Measurements from ENCODE around the gene SHISA3. TPM values are rescaled to one million over a fixed set of nuclear protein-coding genes. Genes with fewer than 3 reads are reported as not detected.

Gene SHISA3
- total RNA-seq, 1 donor, result not detected

DNA sequence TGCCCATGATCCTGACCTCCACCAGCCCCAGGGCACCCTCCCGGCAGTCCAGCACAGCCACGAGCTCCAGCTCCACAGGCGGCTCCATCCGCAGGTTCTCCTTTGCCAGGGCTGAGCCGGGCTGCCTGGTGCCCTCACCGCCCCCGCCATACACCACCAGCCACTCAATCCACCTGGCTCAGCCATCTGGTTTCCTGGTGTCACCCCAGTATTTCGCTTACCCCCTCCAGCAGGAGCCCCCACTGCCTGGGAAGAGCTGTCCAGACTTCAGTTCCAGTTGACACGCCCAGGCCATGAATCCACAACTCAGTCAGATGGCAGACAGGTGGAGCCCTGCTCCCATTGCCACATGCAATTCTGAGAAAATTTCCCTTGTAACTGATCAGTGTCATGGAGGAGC lies 3.9 kb downstream of the SHISA3 start:
- peaks cover 55% of the 10 kb centered on the region for H3K27me3 ChIP-seq (ENCODE audit: insufficient read depth, low read length)
- H3K4me3 ChIP-seq (ENCODE audit: low read length), result no peak overlapping the region
- peaks cover 27% of the 10 kb centered on the region for H3K4me1 ChIP-seq (ENCODE audit: insufficient read depth, low read length)
- no peaks in the 10 kb centered on the region for H3K9me3 ChIP-seq (ENCODE audit: low read depth, low read length)

DNA sequence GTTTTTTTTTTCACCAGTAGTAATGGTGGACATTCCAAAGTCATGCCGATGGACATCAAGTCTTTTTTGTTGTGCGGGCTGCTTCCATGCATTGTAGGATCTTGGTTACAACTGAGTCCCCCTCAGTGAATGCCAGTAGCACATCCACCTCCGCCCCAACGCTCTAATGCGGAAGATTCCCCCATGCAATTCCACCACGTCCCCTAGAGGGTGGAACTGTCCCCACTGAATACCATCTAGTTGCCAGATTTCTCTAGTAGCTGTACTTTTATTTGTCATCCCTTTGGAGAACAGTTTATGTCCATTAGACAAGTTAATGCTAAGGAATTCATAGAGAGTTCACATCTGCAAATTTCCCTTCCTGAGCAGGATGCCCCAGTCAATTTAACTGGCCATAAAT lies 6.7 kb downstream of the SHISA3 start:
- Histone ChIP-seq H3K9me3 (ENCODE audit: low read depth, low read length) (no peaks in the 10 kb centered on the region), H3K27me3 (ENCODE audit: insufficient read depth, low read length) (peaks cover 29% of the 10 kb centered on the region), H3K4me1 (ENCODE audit: insufficient read depth, low read length) (peaks cover 1% of the 10 kb centered on the region), H3K4me3 (ENCODE audit: low read length) (no peak overlapping the region)

DNA sequence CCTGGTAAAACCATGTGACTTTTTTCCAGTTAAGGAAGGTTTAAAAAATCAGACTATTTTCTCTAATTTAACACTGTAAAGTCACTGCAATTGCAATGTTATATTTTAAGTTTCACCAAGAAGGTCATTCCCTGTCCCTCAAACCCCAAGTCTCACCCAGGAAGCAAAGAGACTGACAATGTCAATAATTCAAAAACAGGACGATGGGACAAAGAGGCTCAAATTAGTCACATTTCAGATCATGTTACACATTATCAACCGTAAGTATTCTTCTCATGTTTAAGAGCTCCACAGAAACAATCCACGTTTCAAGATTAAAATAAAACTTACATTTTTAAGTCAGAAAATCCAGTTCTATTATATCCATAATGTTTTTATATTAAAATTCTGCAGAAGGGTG lies 13.2 kb downstream of the SHISA3 start:
- Histone ChIP-seq H3K4me3 (ENCODE audit: low read length) (no peak overlapping the region), H3K9me3 (ENCODE audit: low read depth, low read length) (no peaks in the 10 kb centered on the region), H3K27me3 (ENCODE audit: insufficient read depth, low read length) (no peaks in the 10 kb centered on the region), H3K4me1 (ENCODE audit: insufficient read depth, low read length) (no peaks in the 10 kb centered on the region)

DNA sequence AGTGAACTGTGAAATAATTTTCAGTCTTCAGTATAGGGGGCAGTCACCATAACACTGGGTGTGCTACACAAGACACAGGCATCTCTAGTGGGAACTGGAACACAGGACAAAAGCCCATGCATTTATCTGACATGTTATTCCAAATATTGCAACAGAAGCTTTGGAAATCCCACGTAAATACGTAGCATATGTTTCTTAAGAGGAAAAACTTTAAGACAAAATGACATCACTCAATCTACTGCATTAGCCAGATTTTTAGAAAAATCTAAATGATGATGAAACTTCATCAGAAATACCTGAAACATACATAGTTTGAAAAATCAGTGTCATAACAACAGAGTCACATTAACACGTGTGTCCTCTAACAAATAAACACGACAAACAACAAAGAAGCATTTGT lies 14.5 kb downstream of the SHISA3 start:
- Histone ChIP-seq H3K4me1 (ENCODE audit: insufficient read depth, low read length) (no peaks in the 10 kb centered on the region), H3K4me3 (ENCODE audit: low read length) (no peak overlapping the region), H3K9me3 (ENCODE audit: low read depth, low read length) (no peaks in the 10 kb centered on the region), H3K27me3 (ENCODE audit: insufficient read depth, low read length) (no peaks in the 10 kb centered on the region)

DNA sequence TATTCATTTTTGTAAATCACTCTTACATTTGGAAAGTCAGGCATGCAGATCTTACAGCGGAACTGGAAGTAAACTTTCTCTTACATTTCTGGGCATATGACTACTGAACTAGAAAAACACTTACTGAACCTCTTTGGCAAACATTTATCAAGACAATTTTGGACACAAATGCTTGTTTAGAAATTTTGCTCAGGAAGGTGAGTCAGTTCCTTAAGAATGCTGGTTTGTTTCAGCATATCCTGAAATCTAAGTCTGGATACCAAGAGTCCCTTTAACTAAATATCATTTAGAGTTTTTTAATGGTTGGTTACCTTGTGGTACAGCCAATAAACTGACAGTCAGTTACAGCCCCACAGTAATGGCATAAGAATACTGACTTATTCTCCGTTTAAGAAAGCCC lies 15.0 kb downstream of the SHISA3 start:
- H3K27me3 ChIP-seq (ENCODE audit: insufficient read depth, low read length), result no peaks in the 10 kb centered on the region
- no peak overlapping the region for H3K4me3 ChIP-seq (ENCODE audit: low read length)
- H3K9me3 ChIP-seq (ENCODE audit: low read depth, low read length), result no peaks in the 10 kb centered on the region
- no peaks in the 10 kb centered on the region for H3K4me1 ChIP-seq (ENCODE audit: insufficient read depth, low read length)

DNA sequence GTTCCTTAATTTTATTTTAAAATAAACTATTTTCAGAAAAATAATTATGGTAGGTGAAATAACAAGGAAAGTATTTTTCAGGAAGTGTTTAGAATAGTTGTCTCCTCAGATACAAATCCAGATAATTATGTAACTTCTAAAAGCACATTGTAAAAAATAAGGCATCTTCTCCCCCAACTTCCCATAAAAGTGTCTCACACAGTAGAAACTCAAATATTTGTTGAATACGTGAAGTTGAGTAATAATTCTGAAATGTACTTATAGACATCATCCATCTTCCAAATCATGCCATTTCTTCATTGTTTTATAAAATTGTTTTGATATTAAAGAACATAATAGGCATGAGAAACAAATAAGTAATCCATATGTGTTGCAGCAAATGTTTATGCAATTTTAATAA lies 18.0 kb downstream of the SHISA3 start:
- H3K4me1 ChIP-seq (ENCODE audit: insufficient read depth, low read length), result no peaks in the 10 kb centered on the region
- H3K27me3 ChIP-seq (ENCODE audit: insufficient read depth, low read length), result no peaks in the 10 kb centered on the region
- H3K9me3 ChIP-seq (ENCODE audit: low read depth, low read length), result no peaks in the 10 kb centered on the region
- no peak overlapping the region for H3K4me3 ChIP-seq (ENCODE audit: low read length)

DNA sequence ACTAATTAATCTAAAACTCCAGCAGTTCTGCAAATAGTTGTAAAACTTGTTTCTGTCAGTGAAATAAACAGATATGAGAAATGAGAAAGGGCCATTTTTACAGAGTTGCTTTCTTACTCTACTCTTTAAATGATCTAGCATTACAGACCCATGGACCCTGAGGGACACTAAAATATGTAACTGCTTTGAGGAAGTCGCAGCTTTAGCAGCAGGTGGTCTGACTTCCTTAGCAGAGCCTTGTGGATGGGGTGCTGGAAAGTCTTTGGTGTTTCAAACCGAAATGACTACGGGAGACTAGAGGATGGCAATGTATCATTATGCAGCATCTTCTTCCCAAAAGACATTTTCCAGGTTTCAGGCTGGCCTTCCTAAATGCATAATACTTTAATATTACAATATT lies 18.7 kb downstream of the SHISA3 start:
- Histone ChIP-seq H3K4me1 (ENCODE audit: insufficient read depth, low read length) (no peaks in the 10 kb centered on the region), H3K9me3 (ENCODE audit: low read depth, low read length) (no peaks in the 10 kb centered on the region)

DNA sequence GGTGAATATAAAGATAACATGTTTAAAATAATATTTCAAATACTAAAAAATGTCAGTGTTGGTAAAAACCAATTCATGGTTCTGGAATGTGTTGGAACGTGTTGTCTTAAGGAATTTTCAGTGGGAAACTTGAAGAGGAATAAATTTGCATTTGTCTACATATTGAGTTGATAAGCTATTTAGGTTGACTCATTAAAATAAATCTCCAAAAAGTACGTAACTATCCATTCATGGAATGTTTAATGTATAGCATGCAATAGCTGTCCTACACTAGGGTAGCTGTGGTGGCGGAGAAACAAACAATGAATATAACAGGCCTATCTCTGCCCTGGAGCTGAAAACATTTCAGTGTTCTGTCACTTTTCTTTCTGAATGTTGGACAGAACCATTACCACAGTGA lies 20.3 kb downstream of the SHISA3 start:
- no peaks in the 10 kb centered on the region for H3K9me3 ChIP-seq (ENCODE audit: low read depth, low read length)
- no peak overlapping the region for H3K4me3 ChIP-seq (ENCODE audit: low read length)
- H3K27me3 ChIP-seq (ENCODE audit: insufficient read depth, low read length), result no peaks in the 10 kb centered on the region
- H3K4me1 ChIP-seq (ENCODE audit: insufficient read depth, low read length), result no peaks in the 10 kb centered on the region

More for the DNA sequence above, 18.7 kb downstream of the SHISA3 start:
- H3K4me3 ChIP-seq (ENCODE audit: low read length), result no peak overlapping the region
- no peaks in the 10 kb centered on the region for H3K27me3 ChIP-seq (ENCODE audit: insufficient read depth, low read length)

DNA sequence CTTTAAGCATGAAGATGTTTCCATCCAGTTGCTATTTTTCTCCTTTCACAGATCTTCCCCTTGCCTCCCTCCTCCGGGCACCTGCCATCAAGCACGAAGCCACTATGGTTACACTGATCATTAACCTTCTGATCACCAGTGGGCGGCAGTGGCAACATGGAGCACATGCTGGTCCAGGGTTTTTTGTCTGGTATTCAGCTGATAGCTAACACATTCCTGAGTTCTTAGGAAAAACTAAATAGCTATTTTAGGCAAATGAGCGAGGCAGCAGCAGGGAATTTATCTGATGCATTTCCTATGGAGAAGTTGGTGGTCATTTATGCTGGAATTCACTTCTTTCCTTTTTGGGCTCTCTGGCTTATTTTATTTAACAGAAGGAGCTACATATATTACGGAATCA lies 22.9 kb downstream of the SHISA3 start:
- Histone ChIP-seq H3K4me1 (ENCODE audit: insufficient read depth, low read length) (no peaks in the 10 kb centered on the region), H3K9me3 (ENCODE audit: low read depth, low read length) (no peaks in the 10 kb centered on the region), H3K27me3 (ENCODE audit: insufficient read depth, low read length) (no peaks in the 10 kb centered on the region), H3K4me3 (ENCODE audit: low read length) (no peak overlapping the region)

DNA sequence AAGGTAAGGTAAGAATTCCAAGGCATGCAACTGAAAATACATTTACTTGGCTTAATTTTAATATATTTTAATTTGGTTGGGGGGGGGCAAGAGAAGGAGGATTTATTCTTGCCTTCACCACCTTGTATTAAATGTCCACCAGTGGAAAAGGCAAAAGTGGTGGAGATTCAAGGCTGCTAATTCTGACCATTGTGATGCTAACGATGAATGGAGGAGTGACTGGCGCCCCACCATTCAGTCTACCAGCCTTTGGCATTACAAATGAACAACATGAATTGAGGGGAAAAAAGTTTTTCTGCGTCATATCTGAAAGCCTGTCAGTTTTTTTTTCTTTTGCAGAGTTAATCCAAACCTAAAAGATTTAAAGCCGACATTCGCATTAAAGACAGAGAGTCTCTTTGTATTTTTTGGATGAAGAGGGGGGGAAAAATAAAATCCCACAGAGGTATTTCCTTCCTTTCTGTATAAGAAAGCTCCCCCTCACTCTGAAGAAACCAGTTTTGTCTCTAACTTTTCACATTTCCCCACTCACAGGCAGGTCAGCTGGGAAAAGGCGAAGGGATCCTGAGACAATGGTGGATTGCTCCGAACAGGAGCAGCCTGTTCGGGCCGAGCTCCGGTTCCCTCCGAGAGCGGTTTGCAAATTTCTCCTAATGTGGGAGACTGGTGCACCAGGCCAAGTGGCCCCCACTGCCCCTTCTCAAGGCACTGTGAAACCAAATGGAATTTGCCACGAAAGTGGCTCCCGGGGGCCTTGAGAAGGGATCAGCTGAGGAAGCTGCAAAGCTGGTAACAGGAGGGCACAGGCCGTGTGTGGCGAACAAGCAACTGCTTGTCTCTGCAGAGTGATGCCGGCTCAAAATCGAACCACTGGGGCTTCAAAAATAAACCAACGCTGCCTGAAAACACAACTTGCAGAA lies 28.1 kb downstream of the SHISA3 start:
- H3K9me3 ChIP-seq (ENCODE audit: low read depth, low read length), result no peaks in the 10 kb centered on the region
- no peaks in the 10 kb centered on the region for H3K4me1 ChIP-seq (ENCODE audit: insufficient read depth, low read length)
- no peak overlapping the region for H3K4me3 ChIP-seq (ENCODE audit: low read length)
- H3K27me3 ChIP-seq (ENCODE audit: insufficient read depth, low read length), result no peaks in the 10 kb centered on the region

DNA sequence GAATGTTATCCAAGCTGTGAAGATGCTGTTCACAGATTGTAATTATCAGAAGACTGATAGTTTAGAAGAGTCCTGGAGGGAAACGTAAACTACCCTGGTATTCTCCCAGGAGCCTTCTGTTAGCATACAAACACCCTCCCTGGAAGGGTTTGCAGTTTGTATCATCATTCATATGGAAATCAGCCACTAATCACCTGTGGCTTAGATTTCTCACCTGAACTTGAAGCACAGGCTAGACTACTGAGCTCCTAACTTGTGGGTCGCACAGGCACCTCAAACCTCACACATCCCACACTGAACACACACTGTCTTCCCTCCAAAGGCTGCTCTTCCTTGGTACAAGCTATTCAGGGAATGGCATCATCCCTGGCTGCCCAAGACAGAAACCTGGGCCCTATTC lies 30.7 kb downstream of the SHISA3 start:
- Histone ChIP-seq H3K9me3 (ENCODE audit: low read depth, low read length) (no peaks in the 10 kb centered on the region), H3K4me1 (ENCODE audit: insufficient read depth, low read length) (no peaks in the 10 kb centered on the region), H3K4me3 (ENCODE audit: low read length) (no peak overlapping the region), H3K27me3 (ENCODE audit: insufficient read depth, low read length) (no peaks in the 10 kb centered on the region)

DNA sequence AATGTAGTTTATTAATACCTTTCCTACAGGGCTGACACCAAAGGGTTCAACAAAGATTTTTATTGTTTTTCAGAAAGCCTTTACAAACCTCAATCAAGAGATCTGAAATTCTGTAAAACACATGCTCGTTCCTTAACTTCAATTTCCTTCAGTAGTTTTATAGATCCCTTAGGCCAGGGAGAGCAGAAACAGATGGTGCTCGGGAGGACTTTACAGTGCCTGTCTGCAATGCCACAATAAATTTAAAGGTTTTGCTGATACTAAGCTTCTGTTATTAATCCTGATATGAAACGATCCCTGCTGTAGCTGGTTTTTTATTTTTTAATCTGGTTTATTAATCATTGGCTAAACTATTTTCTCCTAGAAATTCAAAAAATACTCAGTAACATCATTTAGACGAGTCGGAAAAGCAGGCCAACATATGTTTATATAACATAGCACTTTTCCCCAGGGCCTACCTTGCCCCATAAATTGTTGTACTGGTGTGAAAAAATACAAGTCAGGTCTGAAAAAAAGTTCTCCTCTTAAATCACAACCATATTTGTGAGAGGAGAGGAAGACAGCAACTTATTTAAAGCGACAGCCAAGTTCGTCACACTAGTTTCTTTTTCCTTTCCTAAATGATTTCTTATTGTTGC lies 39.8 kb downstream of the SHISA3 start:
- H3K4me3 ChIP-seq (ENCODE audit: low read length), result no peak overlapping the region
- H3K27me3 ChIP-seq (ENCODE audit: insufficient read depth, low read length), result no peaks in the 10 kb centered on the region
- no peaks in the 10 kb centered on the region for H3K9me3 ChIP-seq (ENCODE audit: low read depth, low read length)
- no peaks in the 10 kb centered on the region for H3K4me1 ChIP-seq (ENCODE audit: insufficient read depth, low read length)

DNA sequence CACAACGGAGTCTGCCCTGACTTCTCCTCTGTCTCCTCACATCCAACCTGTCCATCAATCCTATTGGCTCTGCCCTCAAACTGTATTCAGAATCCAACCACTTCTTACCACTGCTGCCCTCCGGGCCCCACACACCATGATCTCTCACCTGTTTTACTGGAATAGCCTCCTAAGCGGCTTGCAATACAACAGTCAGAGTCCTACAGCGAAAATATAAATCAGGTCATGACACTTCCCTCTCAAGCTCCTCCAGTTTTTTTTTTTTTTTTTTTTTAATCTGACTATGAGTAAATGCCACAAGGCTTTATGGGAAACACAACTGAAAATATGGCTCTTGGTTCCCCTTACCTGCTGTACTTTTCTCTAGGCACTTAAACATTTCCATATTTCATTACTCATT lies 42.8 kb downstream of the SHISA3 start:
- Histone ChIP-seq H3K9me3 (ENCODE audit: low read depth, low read length) (no peaks in the 10 kb centered on the region), H3K4me1 (ENCODE audit: insufficient read depth, low read length) (no peaks in the 10 kb centered on the region), H3K4me3 (ENCODE audit: low read length) (no peak overlapping the region), H3K27me3 (ENCODE audit: insufficient read depth, low read length) (no peaks in the 10 kb centered on the region)

DNA sequence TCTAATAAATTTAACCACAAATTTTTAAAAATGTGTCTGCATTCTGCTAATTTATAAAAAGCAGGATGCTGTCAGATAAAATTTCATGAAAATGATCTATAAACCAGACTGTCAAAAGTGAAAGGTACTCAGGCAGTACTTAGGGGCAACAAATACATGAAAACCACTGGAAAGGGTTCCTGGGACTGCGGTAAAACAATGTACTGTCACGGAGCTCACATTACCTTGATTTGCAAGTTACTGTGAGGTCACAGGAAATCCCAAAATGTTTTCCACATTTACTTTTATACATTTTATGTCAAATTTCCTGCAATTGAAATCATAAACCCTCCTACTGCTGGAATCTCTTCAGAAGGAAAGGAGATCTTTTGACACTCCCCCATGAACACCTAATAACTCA lies 45.3 kb downstream of the SHISA3 start:
- H3K27me3 ChIP-seq (ENCODE audit: insufficient read depth, low read length), result no peaks in the 10 kb centered on the region
- H3K4me1 ChIP-seq (ENCODE audit: insufficient read depth, low read length), result no peaks in the 10 kb centered on the region
- H3K4me3 ChIP-seq (ENCODE audit: low read length), result no peak overlapping the region
- H3K9me3 ChIP-seq (ENCODE audit: low read depth, low read length), result no peaks in the 10 kb centered on the region

DNA sequence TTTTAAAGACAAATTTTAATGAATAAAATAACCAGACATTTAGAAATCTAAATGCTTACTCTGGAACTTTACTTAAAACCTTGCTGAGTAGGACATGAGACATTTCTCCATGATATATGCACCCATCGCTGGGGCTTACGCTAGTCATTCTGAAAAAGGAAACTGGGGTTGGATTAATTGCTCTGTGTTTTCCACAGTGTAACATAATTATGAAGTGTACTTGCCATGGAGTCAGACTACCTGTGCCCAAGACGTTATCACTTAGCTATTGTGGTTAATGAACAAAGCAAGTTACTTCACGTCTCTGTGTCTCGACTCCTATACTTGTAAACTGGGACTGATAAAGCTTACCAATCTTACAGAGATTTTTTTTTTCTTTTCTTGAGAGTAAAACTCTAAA lies 47.8 kb downstream of the SHISA3 start:
- Histone ChIP-seq H3K9me3 (ENCODE audit: low read depth, low read length) (no peaks in the 10 kb centered on the region), H3K27me3 (ENCODE audit: insufficient read depth, low read length) (no peaks in the 10 kb centered on the region), H3K4me1 (ENCODE audit: insufficient read depth, low read length) (no peaks in the 10 kb centered on the region), H3K4me3 (ENCODE audit: low read length) (no peak overlapping the region)

DNA sequence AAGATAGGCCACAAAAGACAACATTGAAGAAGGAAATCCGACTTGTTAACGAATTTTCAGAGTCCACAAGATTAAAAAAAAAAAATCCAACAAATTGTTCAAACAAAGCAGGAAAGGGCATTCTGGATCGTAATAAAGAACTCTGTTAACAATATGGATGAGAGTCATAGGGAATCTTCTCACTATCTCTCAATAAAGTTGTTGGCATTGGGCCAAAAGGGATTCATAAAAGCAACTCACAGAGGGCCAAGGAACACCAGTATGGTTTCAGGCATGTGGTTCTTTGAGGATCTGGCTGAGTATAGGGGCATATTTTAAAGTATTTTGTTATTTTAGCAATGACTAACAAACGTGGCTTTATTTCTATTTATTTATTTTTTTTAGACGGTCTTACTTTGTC lies 49.5 kb downstream of the SHISA3 start:
- Histone ChIP-seq H3K9me3 (ENCODE audit: low read depth, low read length) (no peaks in the 10 kb centered on the region), H3K4me3 (ENCODE audit: low read length) (no peak overlapping the region), H3K27me3 (ENCODE audit: insufficient read depth, low read length) (no peaks in the 10 kb centered on the region), H3K4me1 (ENCODE audit: insufficient read depth, low read length) (no peaks in the 10 kb centered on the region)

Data from mononuclear cell (primary cell).